IMR-90 (cell line): ENCODE measurements around the gene PRR5. TPM values are rescaled to one million over a fixed set of nuclear protein-coding genes. Genes with fewer than 3 reads are reported as not detected.

Experiments
- ATAC-seq: fragments of 200-7000 bp; cut with Tn5 transposase; 2 replicates; pipeline ENCODE4 v1.9.1; 2020; ENCODE audit warnings: low read depth, mild to moderate bottlenecking, moderate library complexity
- BruUV-seq: library from RNA; stranded (reverse); fragments of 400-500 nt; replicated peaks from 2 replicates; lab custom pipeline; 2021; lab: Mats Ljungman, UMichigan
- CTCF ChIA-PET: fragments of 300-600 bp; formaldehyde crosslinking; extraction: SDS; loops from one replicate; lab custom pipeline; 2021; ENCODE audit warnings: antibody characterized with exemption; lab: Yijun Ruan, JAX
- POLR2A ChIA-PET: fragments of 300-600 bp; sonication (Branson Sonifier 250); formaldehyde crosslinking; loops from one replicate; lab custom pipeline; 2022; ENCODE audit warnings: antibody characterized with exemption; ENCODE audit not compliant: unreplicated experiment; lab: Charles Lee
- DNase-seq: peaks from one replicate; pipeline ENCODE4 v3.0.0; 2013
- H2AFZ ChIP-seq: replicated peaks from 2 replicates; pipeline ENCODE3; 2013; ENCODE audit warnings: low read length, mild to moderate bottlenecking; ENCODE audit not compliant: poor library complexity
- H2AK5ac ChIP-seq: 2 replicates; pipeline ENCODE4 v1.6.1; 2013; ENCODE audit warnings: low read depth, low read length, inconsistent platforms
- H2AK9ac ChIP-seq: replicated peaks from 2 replicates; pipeline ENCODE3; 2013; ENCODE audit warnings: mild to moderate bottlenecking, low read depth, low read length, moderate library complexity; ENCODE audit not compliant: poor library complexity
- H2BK120ac ChIP-seq: 2 replicates; pipeline ENCODE4 v1.6.1; 2013; ENCODE audit warnings: low read depth, low read length, inconsistent platforms
- H2BK15ac ChIP-seq: 3 replicates; pipeline ENCODE4 v1.6.1; 2013; ENCODE audit warnings: low read depth, low read length, inconsistent platforms
- H2BK20ac ChIP-seq: 2 replicates; pipeline ENCODE4 v1.6.1; 2013; ENCODE audit warnings: low read depth, mild to moderate bottlenecking, inconsistent platforms, low read length, moderate library complexity
- H2BK5ac ChIP-seq: 2 replicates; pipeline ENCODE4 v1.6.1; 2013; ENCODE audit warnings: mild to moderate bottlenecking, low read depth, low read length, inconsistent platforms; ENCODE audit not compliant: poor library complexity, severe bottlenecking
- H3K14ac ChIP-seq: replicated peaks from 2 replicates; pipeline ENCODE4 v1.6.1; 2013; ENCODE audit warnings: low read depth, low read length, inconsistent platforms
- H3K18ac ChIP-seq: 2 replicates; pipeline ENCODE4 v1.6.1; 2013; ENCODE audit warnings: low read depth, low read length, control low read depth
- H3K23ac ChIP-seq: 2 replicates; pipeline ENCODE4 v1.6.1; 2013; ENCODE audit warnings: low read depth, low read length, inconsistent platforms
- H3K27ac ChIP-seq: 2 replicates; pipeline ENCODE4 v1.5.1; 2013; ENCODE audit warnings: mild to moderate bottlenecking, control low read depth, low read length; ENCODE audit not compliant: insufficient read depth
- H3K27me3 ChIP-seq: 2 replicates; pipeline ENCODE4 v1.6.1; 2013; ENCODE audit warnings: low read length; ENCODE audit not compliant: control insufficient read depth, insufficient read depth
- H3K36me3 ChIP-seq: 2 replicates; pipeline ENCODE4 v1.6.1; 2013; ENCODE audit warnings: low read length, mixed read lengths; ENCODE audit not compliant: control insufficient read depth, insufficient read depth
- H3K4ac ChIP-seq: 2 replicates; pipeline ENCODE4 v1.6.1; 2013; ENCODE audit warnings: low read depth, low read length, inconsistent platforms
- H3K4me1 ChIP-seq: 2 replicates; pipeline ENCODE4 v1.6.1; 2013; ENCODE audit warnings: low read length, mixed read lengths; ENCODE audit not compliant: control insufficient read depth, insufficient read depth
- H3K4me2 ChIP-seq: 2 replicates; pipeline ENCODE4 v1.6.1; 2013; ENCODE audit warnings: low read depth, mild to moderate bottlenecking, control low read depth, low read length, moderate library complexity
- H3K4me3 ChIP-seq: 2 replicates; pipeline ENCODE4 v1.5.1; 2013; ENCODE audit warnings: low read depth, mild to moderate bottlenecking, control low read depth, low read length, moderate library complexity; ENCODE audit not compliant: insufficient read depth
- H3K56ac ChIP-seq: 2 replicates; pipeline ENCODE4 v1.6.1; 2013; ENCODE audit warnings: low read length, inconsistent platforms; ENCODE audit not compliant: insufficient read depth; ENCODE audit errors: extremely low read depth
- H3K79me1 ChIP-seq, 2 experiments: 2 replicates each; pipeline ENCODE4 v1.6.1; 2013; ENCODE audit warnings: low read length in 2 of 2, inconsistent platforms in 1 of 2, low read depth in 1 of 2
- H3K9ac ChIP-seq: 2 replicates; pipeline ENCODE4 v1.6.1; 2013; ENCODE audit warnings: low read depth, low read length, control low read depth
- H3K9me1 ChIP-seq: 2 replicates; pipeline ENCODE4 v1.6.1; 2013; ENCODE audit warnings: low read length, inconsistent platforms; ENCODE audit not compliant: insufficient read depth
- H3K9me3 ChIP-seq: 2 replicates; pipeline ENCODE4 v1.6.1; 2013; ENCODE audit warnings: low read length; ENCODE audit not compliant: control insufficient read depth, insufficient read depth
- H4K20me1 ChIP-seq: 2 replicates; pipeline ENCODE4 v1.6.1; 2013; ENCODE audit warnings: low read length, inconsistent platforms; ENCODE audit not compliant: insufficient read depth
- H4K5ac ChIP-seq: 2 replicates; pipeline ENCODE4 v1.6.1; 2013; ENCODE audit warnings: mild to moderate bottlenecking, low read depth, low read length, control low read depth
- H4K8ac ChIP-seq, 2 experiments: 2 replicates each; pipeline ENCODE4 v1.6.1; 2013; ENCODE audit warnings: low read depth in 2 of 2, low read length in 2 of 2, control low read depth in 1 of 2, inconsistent platforms in 1 of 2
- H4K91ac ChIP-seq: 2 replicates; pipeline ENCODE4 v1.6.1; 2013; ENCODE audit warnings: low read depth, low read length, inconsistent platforms; ENCODE audit not compliant: insufficient read depth
- BHLHE40 ChIP-seq: fragments of 150-350 bp; IDR thresholded peaks from 2 replicates; pipeline ENCODE4 v1.6.1; 2016; ENCODE audit warnings: mild to moderate bottlenecking, low read depth, low read length
- CHD1 ChIP-seq: IDR thresholded peaks from 2 replicates; pipeline ENCODE4 v1.6.1; 2012; ENCODE audit warnings: low read depth, low read length, improper control_type of control experiment
- CTCF ChIP-seq: conservative IDR thresholded peaks from 2 replicates; pipeline ENCODE4 v1.5.1; 2012; ENCODE audit warnings: mild to moderate bottlenecking, low read depth, low read length, improper control_type of control experiment
- ELK1 ChIP-seq: fragments of 150-350 bp; IDR thresholded peaks from 2 replicates; pipeline ENCODE4 v1.6.1; 2016; ENCODE audit warnings: low read depth, mild to moderate bottlenecking, low read length, moderate library complexity, borderline replicate concordance
- FOS ChIP-seq: fragments of 150-350 bp; IDR thresholded peaks from 2 replicates; pipeline ENCODE4 v1.6.1; 2016; ENCODE audit warnings: low read depth, low read length
- MAFK ChIP-seq: IDR thresholded peaks from 2 replicates; pipeline ENCODE4 v1.6.1; 2012; ENCODE audit warnings: low read depth, low read length, improper control_type of control experiment
- MAZ ChIP-seq: IDR thresholded peaks from 2 replicates; pipeline ENCODE4 v1.6.1; 2012; ENCODE audit warnings: low read depth, mild to moderate bottlenecking, low read length, improper control_type of control experiment, moderate library complexity, borderline replicate concordance
- MXI1 ChIP-seq: IDR thresholded peaks from 2 replicates; pipeline ENCODE4 v1.6.1; 2012; ENCODE audit warnings: low read depth, mild to moderate bottlenecking, low read length, moderate library complexity, borderline replicate concordance
- NFE2L2 ChIP-seq: fragments of 150-350 bp; IDR thresholded peaks from 2 replicates; pipeline ENCODE4 v1.6.1; 2016; ENCODE audit warnings: low read depth, mild to moderate bottlenecking, low read length
- RAD21 ChIP-seq: IDR thresholded peaks from 2 replicates; pipeline ENCODE4 v1.6.1; 2012; ENCODE audit warnings: low read length, improper control_type of control experiment
- RCOR1 ChIP-seq: IDR thresholded peaks from 2 replicates; pipeline ENCODE4 v1.6.1; 2012; ENCODE audit warnings: mild to moderate bottlenecking, low read length, improper control_type of control experiment; ENCODE audit not compliant: insufficient replicate concordance
- WGBS, 2 experiments: methylation state at CpG; one replicate each; pipeline versions ENCODE4 v1.1.5 to v1.1.7; 2013; ENCODE audit warnings: missing lambda C conversion rate in 2 of 2; ENCODE audit not compliant: insufficient read length in 1 of 2; ENCODE audit errors: extremely low coverage in 2 of 2; 5-methylcytosine and 5-hydroxymethylcytosine counted together
- dilution Hi-C: fragments of 300-500 bp; cut with HindIII; formaldehyde crosslinking; loops from one replicate; pipeline ENCODE4 v1.14.3; 2018; ENCODE audit warnings: low sequenced_read_pairs; ENCODE audit not compliant: unreplicated experiment
- in situ Hi-C: fragments of 300-500 bp; cut with MboI; formaldehyde crosslinking; loops from 3 replicates; pipeline ENCODE4 v1.14.3; 2019; ENCODE audit warnings: low sequenced_read_pairs, inconsistent platforms, mixed read lengths
- intact Hi-C: fragments of 100-400 bp; cut with micrococcal nuclease; formaldehyde crosslinking; loops from 2 replicates; pipeline ENCODE4 v1.10.0; 2022
- polyA plus RNA-seq, 3 experiments: library from polyadenylated mRNA; depleted of rRNA; stranded (reverse); fragments of >200 nt; gene quantifications; 2 replicates each; pipeline ENCODE4 v1.2.3, GENCODE V29; 2012; ENCODE audit warnings: low replicate concordance in 1 of 3
- total RNA-seq: library from RNA; depleted of rRNA; stranded (reverse); fragments of >200 nt; gene quantifications from 2 replicates; pipeline ENCODE4 v1.2.3, GENCODE V29; 2012

The PRR5 gene
- total and polyA plus RNA-seq, 2 of the 4 experiments (the other 2 are of a cell fraction) = 8.1 to 24.3 TPM

DNA sequence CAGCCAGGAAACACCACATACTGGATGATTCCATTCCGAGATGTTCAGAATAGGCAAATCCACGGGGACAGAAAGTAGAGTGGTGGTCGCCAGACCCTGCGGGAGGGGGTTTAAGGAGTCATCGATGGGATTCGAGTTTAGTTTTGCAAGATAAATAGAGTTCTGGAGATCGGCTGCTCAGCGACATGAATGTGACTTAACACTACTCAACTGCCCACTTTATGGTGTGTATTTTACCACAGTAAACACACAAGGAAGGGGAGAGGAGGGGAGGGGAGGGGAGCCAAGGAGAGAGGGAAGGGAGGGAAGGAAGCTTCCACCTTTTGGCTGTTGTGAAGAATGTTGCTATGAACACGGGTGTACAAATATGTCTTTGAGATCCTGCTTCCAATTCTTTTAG lies 39.9 kb downstream of the PRR5 start:
- H2AFZ ChIP-seq = no peak overlapping the region
- no peak overlapping the region for H2BK15ac ChIP-seq
- H3K36me3 ChIP-seq = no peaks in the 10 kb centered on the region
- no peak overlapping the region for H4K91ac ChIP-seq
- CTCF ChIA-PET = no interaction called here
- no peak overlapping the region for H3K23ac ChIP-seq
- H3K18ac ChIP-seq = no peak overlapping the region
- DNase-seq (no peak), ATAC-seq (no peak)
- no peaks in the 10 kb centered on the region; the same call in 1 of the 2 replicates for H3K27me3 ChIP-seq
- H3K9ac ChIP-seq = no peak overlapping the region
- H2AK9ac ChIP-seq = no peak overlapping the region
- no peak overlapping the region for H2BK20ac ChIP-seq
- H2AK5ac ChIP-seq = peak overlapping the region; percentile 40
- H3K27ac ChIP-seq = no peak overlapping the region
- peaks cover 3% of the 10 kb centered on the region; the same call in 1 of the 2 replicates for H4K20me1 ChIP-seq
- H3K4ac ChIP-seq = no peak overlapping the region; the same call in 1 of the 2 replicates
- POLR2A ChIA-PET = no interaction called here
- H2BK120ac ChIP-seq = no peak overlapping the region; the same call in 1 of the 2 replicates
- H4K8ac ChIP-seq = no peak overlapping the region
- in situ Hi-C loops = no loop called here
- H3K4me3 ChIP-seq = no peak overlapping the region
- WGBS, 2 experiments = 80% methylated on average over 2 of the region's 9 CpGs; no CpG with 5 or more reads in 1 of the 2 experiments
- intact Hi-C loops = no loop called here
- no peak overlapping the region for H3K56ac ChIP-seq
- H2BK5ac ChIP-seq = no peak overlapping the region
- no peaks in the 10 kb centered on the region for H3K79me1 ChIP-seq
- peaks cover 16% of the 10 kb centered on the region for H3K9me1 ChIP-seq
- dilution Hi-C loops = no loop called here
- no peak overlapping the region for H4K5ac ChIP-seq
- no peak overlapping the region for H3K4me2 ChIP-seq
- no TSS peak for BruUV-seq
- TF ChIP-seq ELK1 = no peak
- no peak for TF ChIP-seq BHLHE40
- TF ChIP-seq CHD1 = no peak
- no peak for TF ChIP-seq RAD21
- no peak for TF ChIP-seq NFE2L2
- TF ChIP-seq MAZ = no peak
- no peak for TF ChIP-seq MXI1
- no peak for TF ChIP-seq FOS
- TF ChIP-seq CTCF = no peak
- TF ChIP-seq RCOR1 = no peak
- no peak for TF ChIP-seq MAFK
- no peaks in the 10 kb centered on the region for H3K9me3 ChIP-seq
- peaks cover 32% of the 10 kb centered on the region for H3K4me1 ChIP-seq
- no peak overlapping the region for H3K14ac ChIP-seq
